Trophoblast cell (in vitro differentiated cells and primary cell): Measurements from ENCODE around the gene TRAPPC4.
A peak's percentile ranks its signal among the peaks of the same experiment; 100 is the strongest.
"Not testable (repeated sequence)": the region's sequence is repeated elsewhere in the genome, so short reads cannot be mapped to it uniquely, and the experiment has no call there.

Experiments used
- DNase-seq, 2 donors: peaks; one replicate each; pipeline ENCODE4 v3.0.0-alpha.2; 2016
- H2AFZ ChIP-seq: 2 replicates; pipeline ENCODE4 v1.6.1; 2013; ENCODE audit warnings: low read length, moderate library complexity, mild to moderate bottlenecking; ENCODE audit not compliant: insufficient read depth, poor library complexity
- H2AK5ac ChIP-seq: 2 replicates; pipeline ENCODE4 v1.6.1; 2013; ENCODE audit warnings: mild to moderate bottlenecking, low read length
- H2BK120ac ChIP-seq: 2 replicates; pipeline ENCODE4 v1.6.1; 2013; ENCODE audit warnings: low read length, mild to moderate bottlenecking, moderate library complexity; ENCODE audit not compliant: insufficient read depth, poor library complexity
- H2BK12ac ChIP-seq: 2 replicates; pipeline ENCODE4 v1.6.1; 2013; ENCODE audit warnings: mild to moderate bottlenecking, low read length, moderate library complexity
- H2BK5ac ChIP-seq: 2 replicates; pipeline ENCODE4 v1.6.1; 2013; ENCODE audit warnings: low read length, low read depth, moderate library complexity, mild to moderate bottlenecking; ENCODE audit not compliant: poor library complexity
- H3K14ac ChIP-seq: 2 replicates; pipeline ENCODE4 v1.6.1; 2013; ENCODE audit warnings: mild to moderate bottlenecking, low read length
- H3K18ac ChIP-seq: 2 replicates; pipeline ENCODE4 v1.6.1; 2013; ENCODE audit warnings: mild to moderate bottlenecking, low read length
- H3K23ac ChIP-seq: 2 replicates; pipeline ENCODE4 v1.6.1; 2013; ENCODE audit warnings: low read length
- H3K27ac ChIP-seq: 2 replicates; pipeline ENCODE4 v1.5.1; 2013; ENCODE audit warnings: low read depth, mild to moderate bottlenecking, inconsistent platforms, low read length, moderate library complexity
- H3K27me3 ChIP-seq: 2 replicates; pipeline ENCODE4 v1.6.1; 2013; ENCODE audit warnings: inconsistent platforms, mild to moderate bottlenecking, low read length, moderate library complexity; ENCODE audit not compliant: insufficient read depth
- H3K36me3 ChIP-seq, 2 experiments: 1 replicate in 1 of 2; 2 replicates in 1 of 2; pipeline ENCODE4 v1.6.1; 2013; ENCODE audit warnings: low read length in 2 of 2, mild to moderate bottlenecking in 2 of 2, moderate library complexity in 1 of 2; ENCODE audit not compliant: insufficient read depth in 2 of 2, control insufficient read depth in 1 of 2
- H3K4ac ChIP-seq: 2 replicates; pipeline ENCODE4 v1.6.1; 2013; ENCODE audit warnings: low read depth, mild to moderate bottlenecking, low read length, moderate library complexity
- H3K4me1 ChIP-seq, 2 experiments: 1 replicate in 1 of 2; 2 replicates in 1 of 2; pipeline ENCODE4 v1.6.1; 2013; ENCODE audit warnings: low read length in 2 of 2, mild to moderate bottlenecking in 2 of 2, moderate library complexity in 1 of 2; ENCODE audit not compliant: insufficient read depth in 2 of 2, control insufficient read depth in 1 of 2
- H3K4me2 ChIP-seq: 2 replicates; pipeline ENCODE4 v1.6.1; 2013; ENCODE audit warnings: inconsistent platforms, mild to moderate bottlenecking, low read length, moderate library complexity
- H3K4me3 ChIP-seq: 2 replicates; pipeline ENCODE4 v1.5.1; 2013; ENCODE audit warnings: mild to moderate bottlenecking, low read depth, low read length, inconsistent platforms
- H3K79me1 ChIP-seq: one replicate; pipeline ENCODE4 v1.6.1; 2013; ENCODE audit warnings: low read length
- H3K79me2 ChIP-seq: 2 replicates; pipeline ENCODE4 v1.6.1; 2013; ENCODE audit warnings: low read length, mild to moderate bottlenecking; ENCODE audit not compliant: control insufficient read depth, insufficient read depth, poor library complexity
- H3K9ac ChIP-seq: 2 replicates; pipeline ENCODE4 v1.6.1; 2013; ENCODE audit warnings: mild to moderate bottlenecking, low read length
- H3K9me3 ChIP-seq: 2 replicates; pipeline ENCODE4 v1.6.1; 2013; ENCODE audit warnings: low read depth, mild to moderate bottlenecking, control low read depth, inconsistent platforms, low read length; ENCODE audit not compliant: insufficient read depth
- H4K12ac ChIP-seq: 2 replicates; pipeline ENCODE4 v1.6.1; 2013; ENCODE audit warnings: low read depth, mild to moderate bottlenecking, low read length, moderate library complexity
- H4K8ac ChIP-seq: 2 replicates; pipeline ENCODE4 v1.6.1; 2013; ENCODE audit warnings: low read depth, mild to moderate bottlenecking, low read length, moderate library complexity
- H4K91ac ChIP-seq: one replicate; pipeline ENCODE4 v1.6.1; 2013; ENCODE audit warnings: low read depth, mild to moderate bottlenecking, low read length, moderate library complexity
- WGBS: extraction: QIAGEN DNeasy Blood & Tissue Kit; methylation state at CpG from one replicate; pipeline ENCODE4 v1.1.7; 2013; ENCODE audit warnings: missing lambda C conversion rate; ENCODE audit not compliant: insufficient read length, insufficient coverage; ENCODE audit errors: extremely low coverage; 5-methylcytosine and 5-hydroxymethylcytosine counted together

Gene TRAPPC4

GRCh38 chr11:119038884-119039283 is 20.3 kb downstream of the TRAPPC4 start:
- no peak overlapping the region for H3K4me2 ChIP-seq
- no peaks in the 10 kb centered on the region for H3K27me3 ChIP-seq
- H2BK12ac ChIP-seq: no peak overlapping the region
- H2BK5ac ChIP-seq: no peak overlapping the region
- no peak overlapping the region for H4K91ac ChIP-seq
- DNase-seq: no peak
- no peaks in the 10 kb centered on the region for H3K4me1 ChIP-seq
- H2AFZ ChIP-seq: no peak overlapping the region
- H3K36me3 ChIP-seq: no peaks in the 10 kb centered on the region
- no peak overlapping the region for H2AK5ac ChIP-seq
- no peak overlapping the region for H3K27ac ChIP-seq
- H3K18ac ChIP-seq: no peak overlapping the region
- H4K12ac ChIP-seq: no peak overlapping the region
- no peak overlapping the region for H3K9ac ChIP-seq
- H3K23ac ChIP-seq: no peak overlapping the region
- H3K4ac ChIP-seq: no peak overlapping the region
- no peaks in the 10 kb centered on the region for H3K9me3 ChIP-seq
- H2BK120ac ChIP-seq: no peak overlapping the region
- H4K8ac ChIP-seq: no peak overlapping the region
- WGBS: no CpG with 5 or more reads among the region's 5 CpGs
- no peaks in the 10 kb centered on the region for H3K79me1 ChIP-seq
- H3K79me2 ChIP-seq: no peaks in the 10 kb centered on the region
- no peak overlapping the region for H3K4me3 ChIP-seq
- no peak overlapping the region for H3K14ac ChIP-seq

GRCh38 chr11:119039471-119039870 is 20.9 kb downstream of the TRAPPC4 start:
- not testable (repeated sequence) for H4K12ac ChIP-seq, H3K27ac ChIP-seq, H3K4ac ChIP-seq, H3K23ac ChIP-seq, H3K4me2 ChIP-seq, H2BK12ac ChIP-seq, H3K9me3 ChIP-seq, H3K9ac ChIP-seq, H3K18ac ChIP-seq, H2AFZ ChIP-seq, H2AK5ac ChIP-seq, H3K79me1 ChIP-seq, H4K91ac ChIP-seq, H3K4me3 ChIP-seq, H4K8ac ChIP-seq, H2BK5ac ChIP-seq, H2BK120ac ChIP-seq, H3K27me3 ChIP-seq, H3K4me1 ChIP-seq, H3K36me3 ChIP-seq, H3K14ac ChIP-seq, H3K79me2 ChIP-seq
- DNase-seq: peak; percentile 83 to 90
- WGBS: no CpG with 5 or more reads among the region's 11 CpGs

- no peak for DNase-seq
- Histone ChIP-seq H3K4me1 (no peaks in the 10 kb centered on the region), H3K79me2 (no peaks in the 10 kb centered on the region), H4K8ac (no peak overlapping the region), H3K9ac (no peak overlapping the region), H3K23ac (no peak overlapping the region), H2BK5ac (no peak overlapping the region), H2AK5ac (no peak overlapping the region), H3K9me3 (no peaks in the 10 kb centered on the region), H2BK120ac (no peak overlapping the region), H3K14ac (no peak overlapping the region), H2AFZ (no peak overlapping the region), H3K4ac (no peak overlapping the region), H3K79me1 (no peaks in the 10 kb centered on the region), H3K27me3 (no peaks in the 10 kb centered on the region), H3K36me3 (peaks cover 20 to 25% of the 10 kb centered on the region in 2 experiments), H3K4me2 (no peak overlapping the region), H4K12ac (no peak overlapping the region), H2BK12ac (no peak overlapping the region), H3K4me3 (no peak overlapping the region), H3K27ac (no peak overlapping the region), H3K18ac (no peak overlapping the region), H4K91ac (no peak overlapping the region)
- no CpG with 5 or more reads among the region's 4 CpGs for WGBS
These were observed 23.4 kb downstream of the TRAPPC4 start for GRCh38 chr11:119041821-119042514.

GRCh38 chr11:119042927-119043326 is 24.4 kb downstream of the TRAPPC4 start:
- no peak overlapping the region for H4K12ac ChIP-seq
- H3K36me3 ChIP-seq: peaks cover 29 to 34% of the 10 kb centered on the region in 2 experiments
- no peak overlapping the region for H3K14ac ChIP-seq
- H3K27ac ChIP-seq: no peak overlapping the region
- no peak overlapping the region for H3K4me3 ChIP-seq
- no peaks in the 10 kb centered on the region for H3K9me3 ChIP-seq
- no peaks in the 10 kb centered on the region for H3K4me1 ChIP-seq
- no peak overlapping the region for H2AK5ac ChIP-seq
- DNase-seq: no peak
- no peak overlapping the region for H4K91ac ChIP-seq
- H3K4me2 ChIP-seq: no peak overlapping the region
- H4K8ac ChIP-seq: no peak overlapping the region
- no CpG with 5 or more reads among the region's 9 CpGs for WGBS
- H2BK5ac ChIP-seq: no peak overlapping the region
- H2BK12ac ChIP-seq: no peak overlapping the region
- no peaks in the 10 kb centered on the region for H3K79me2 ChIP-seq
- H3K18ac ChIP-seq: no peak overlapping the region
- no peaks in the 10 kb centered on the region for H3K27me3 ChIP-seq
- no peak overlapping the region for H2BK120ac ChIP-seq
- no peak overlapping the region for H3K4ac ChIP-seq
- no peak overlapping the region for H3K23ac ChIP-seq
- H2AFZ ChIP-seq: no peak overlapping the region
- H3K9ac ChIP-seq: no peak overlapping the region
- no peaks in the 10 kb centered on the region for H3K79me1 ChIP-seq
